IPS-NIHi7 (cell line): ENCODE data around the gene NUDT5.
A peak's percentile ranks its signal among the peaks of the same experiment; 100 is the strongest.

Experiments
- DNase-seq: peaks from one replicate; pipeline ENCODE4 v3.0.0; 2012; ENCODE audit warnings: mixed read lengths; ENCODE audit errors: extremely low spot score

Gene NUDT5

GRCh38 chr10:12165036-12165435, 30.7 kb downstream of the NUDT5 start:
- DNase-seq, result no peak

GRCh38 chr10:12164085-12164484, 31.6 kb downstream of the NUDT5 start:
- DNase-seq, result no peak

- no peak for DNase-seq
Measured at GRCh38 chr10:12162927-12163326, 32.8 kb downstream of the NUDT5 start.

GRCh38 chr10:12160664-12161063, 35.0 kb downstream of the NUDT5 start:
- DNase-seq, result no peak

- no peak for DNase-seq
Measured at GRCh38 chr10:12158111-12158510, 37.6 kb downstream of the NUDT5 start.

- no peak for DNase-seq
Measured at GRCh38 chr10:12156367-12157123, 39.1 kb downstream of the NUDT5 start.

GRCh38 chr10:12154516-12154915, 41.2 kb downstream of the NUDT5 start:
- DNase-seq, result no peak

GRCh38 chr10:12150163-12150562, 45.5 kb downstream of the NUDT5 start:
- DNase-seq, result no peak

GRCh38 chr10:12144538-12144937, 51.2 kb downstream of the NUDT5 start:
- DNase-seq, result no peak

- no peak for DNase-seq
Measured at GRCh38 chr10:12140038-12140437, 55.7 kb downstream of the NUDT5 start.

GRCh38 chr10:12135631-12136030, 60.1 kb downstream of the NUDT5 start:
- no peak for DNase-seq

GRCh38 chr10:12130237-12130872, 65.3 kb downstream of the NUDT5 start:
- peak; percentile 60 for DNase-seq

- DNase-seq, result peak; percentile 100
Measured at GRCh38 chr10:12129222-12130111, 66.2 kb downstream of the NUDT5 start, which contains the start of gene SEC61A2. SEC61A2 (plus strand) TSS chr10:12129677; CDS start chr10:12129788, 111 bp downstream.

- no peak for DNase-seq
Measured at GRCh38 chr10:12121673-12122072, 74.0 kb downstream of the NUDT5 start.
